A204.1 (cell line): Measurements from ENCODE around the gene SYPL1.

Source experiments
- FAIRE-seq: peaks from 2 replicates; lab custom pipeline; 2012; peaks lifted over from hg19 to GRCh38; lab: Jason Lieb, UNC

SYPL1 gene

DNA sequence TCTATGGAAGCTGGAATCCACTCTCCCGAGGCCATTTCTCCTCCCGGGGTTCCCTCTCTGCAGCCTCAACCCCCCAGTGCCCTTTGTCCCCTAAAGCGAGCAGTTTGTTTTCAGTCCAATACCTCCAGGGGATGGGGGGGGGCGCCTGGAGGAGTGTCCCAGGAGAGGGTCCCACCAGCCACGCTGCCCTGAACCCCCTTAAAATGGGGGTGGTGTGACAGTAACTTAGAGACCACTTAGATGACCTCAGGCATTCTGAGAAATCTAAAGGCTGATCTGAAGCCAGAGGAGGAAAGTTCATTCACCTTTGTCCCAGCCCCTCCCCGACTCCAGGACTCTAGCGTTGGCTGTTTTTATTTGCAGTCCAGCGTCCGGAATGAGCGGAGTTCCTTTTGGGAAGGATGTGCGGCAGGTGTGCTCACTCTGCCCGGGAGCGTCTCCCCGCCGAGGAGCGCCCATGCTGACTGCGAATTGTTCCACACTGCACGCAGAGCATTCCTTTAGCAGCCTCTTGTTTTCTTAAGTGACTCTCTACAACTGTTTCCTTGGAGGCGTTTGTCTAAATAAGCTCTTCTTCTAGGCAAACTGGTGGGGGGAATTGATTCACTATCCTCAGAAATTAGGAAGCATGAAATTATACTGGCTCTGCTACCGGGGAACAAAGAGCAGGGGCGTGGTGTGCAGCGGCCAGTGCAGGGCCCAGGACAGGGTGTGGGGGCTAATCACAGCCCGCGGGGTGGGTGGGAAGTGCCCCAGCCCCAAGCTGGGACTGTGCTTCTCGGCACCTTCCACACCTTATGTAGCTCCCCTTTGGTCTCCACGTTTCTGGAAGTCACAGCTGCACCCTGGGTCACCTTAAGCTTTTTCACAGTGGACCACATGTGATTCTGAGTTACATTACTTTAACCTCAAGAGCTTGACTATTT, 46.3 kb downstream of the SYPL1 start:
- FAIRE-seq = no peak

DNA sequence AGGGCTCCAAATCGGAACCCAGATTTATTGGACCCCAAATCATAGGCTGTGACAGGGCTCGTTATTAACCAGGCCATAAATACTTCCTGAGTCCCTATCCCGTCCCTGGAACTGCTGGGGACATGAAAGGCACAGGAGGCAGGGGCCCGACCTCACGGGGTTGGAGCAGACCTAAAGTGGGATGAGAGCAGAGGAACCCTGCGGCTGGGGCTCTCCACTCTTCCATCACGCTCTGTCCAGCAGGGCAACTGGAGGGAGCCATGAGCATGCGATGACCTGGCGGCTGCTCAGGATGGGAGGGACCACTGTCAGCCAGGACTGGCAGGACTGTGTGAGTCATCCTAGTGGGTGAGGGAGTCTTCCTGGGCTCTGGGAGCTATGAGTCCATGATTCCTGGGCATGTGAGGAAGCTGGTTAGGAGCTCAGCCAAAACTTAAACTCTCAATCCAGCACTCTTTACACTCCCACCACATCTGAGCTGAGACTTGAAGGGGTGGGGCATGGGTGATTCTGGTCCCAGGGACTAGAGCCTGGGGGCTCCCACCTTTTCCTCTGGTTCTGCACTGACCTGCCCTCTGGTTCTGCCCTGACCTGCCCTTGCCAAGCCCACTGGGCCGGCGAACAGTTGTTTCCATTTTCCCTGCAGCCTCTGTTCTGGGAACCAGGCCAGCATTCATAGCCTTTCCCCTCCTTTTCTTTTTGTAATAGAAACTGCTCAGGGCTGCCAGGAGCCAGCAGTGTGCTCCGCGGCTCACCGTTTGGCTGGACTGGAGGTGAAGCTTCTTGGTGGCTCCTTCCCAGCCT, 47.1 kb downstream of the SYPL1 start:
- no peak for FAIRE-seq

- FAIRE-seq = no peak
Observed at GRCh38 chr7:106064316-106064715, 47.8 kb downstream of the SYPL1 start.

- FAIRE-seq = no peak
Observed at GRCh38 chr7:106063692-106064091, 48.4 kb downstream of the SYPL1 start.

GRCh38 chr7:106063024-106063423, 49.1 kb downstream of the SYPL1 start:
- FAIRE-seq = no peak

- no peak for FAIRE-seq
Observed at GRCh38 chr7:106062521-106062931, 49.6 kb downstream of the SYPL1 start.

DNA sequence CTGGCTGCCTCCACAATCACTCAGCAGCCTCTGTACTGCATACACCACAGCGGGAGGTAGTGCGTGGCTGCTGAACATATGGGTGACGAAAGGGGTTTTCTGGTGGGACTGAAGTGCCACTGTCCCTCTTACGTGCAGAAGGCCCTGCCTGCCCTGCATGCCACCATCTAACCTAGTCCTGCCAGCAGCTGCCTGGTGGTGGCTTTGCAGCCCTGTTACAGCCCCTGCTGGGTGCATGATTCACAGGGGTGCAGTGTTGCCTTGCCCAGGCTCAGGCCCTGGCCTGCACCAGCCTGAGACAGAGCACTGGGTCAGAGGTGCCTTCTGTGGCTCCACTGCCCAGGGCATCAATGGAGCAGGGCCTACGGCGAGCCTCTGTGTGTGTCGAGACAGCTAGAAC, 50.1 kb downstream of the SYPL1 start:
- FAIRE-seq = no peak

DNA sequence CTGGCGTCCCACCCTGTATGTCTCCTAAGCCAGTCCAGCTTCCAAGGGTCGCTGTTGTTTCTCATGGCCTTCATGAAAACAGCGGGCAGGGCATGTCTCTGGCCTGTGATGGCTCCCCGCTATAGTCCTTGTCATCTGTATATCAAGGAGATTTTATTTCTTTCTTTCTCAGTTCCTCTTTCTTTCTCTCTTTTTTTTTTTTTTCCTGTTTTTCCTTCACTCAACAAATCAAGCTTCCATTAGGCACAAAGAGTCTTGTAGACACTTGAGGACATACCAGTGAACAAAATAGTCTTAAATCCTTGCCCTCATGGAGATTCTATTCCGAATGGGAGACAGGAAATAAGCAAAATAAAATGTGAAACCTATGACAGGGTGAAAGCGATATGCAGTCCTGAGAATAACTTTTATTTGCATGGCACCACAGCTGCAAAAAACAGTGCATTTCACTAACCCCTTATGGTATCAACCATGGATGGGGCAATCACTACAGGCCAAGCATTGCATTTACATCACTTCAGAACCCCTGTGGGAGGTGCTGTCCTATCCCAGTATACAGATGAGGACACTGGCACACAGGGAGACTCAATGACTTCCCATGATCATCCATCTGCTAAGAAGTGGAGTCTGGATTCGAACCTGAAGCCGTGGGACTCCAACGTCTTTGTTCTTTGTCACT, 50.7 kb downstream of the SYPL1 start:
- no peak for FAIRE-seq

GRCh38 chr7:106060394-106060920, 51.7 kb downstream of the SYPL1 start:
- no peak for FAIRE-seq

GRCh38 chr7:106059556-106059955, 52.6 kb downstream of the SYPL1 start:
- FAIRE-seq = no peak

DNA sequence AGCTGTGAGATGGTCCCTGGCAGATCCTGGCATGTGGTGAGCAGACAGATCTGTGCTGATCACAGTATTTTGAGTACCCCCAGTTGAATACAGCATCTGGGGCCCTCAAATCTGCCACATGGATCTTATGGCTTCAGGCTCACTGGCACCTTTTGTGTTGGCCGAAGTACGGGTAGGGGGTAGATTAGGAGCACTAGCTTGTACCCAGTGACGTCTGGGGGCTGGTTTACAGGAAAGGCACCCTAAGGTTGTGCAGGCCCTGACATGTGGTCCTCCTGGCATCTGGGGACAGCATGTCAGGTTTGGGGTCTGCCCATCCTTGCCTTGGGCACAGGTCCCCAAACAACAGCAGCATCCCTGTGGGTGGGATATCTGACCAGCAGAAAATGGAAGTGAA, 53.2 kb downstream of the SYPL1 start:
- no peak for FAIRE-seq

DNA sequence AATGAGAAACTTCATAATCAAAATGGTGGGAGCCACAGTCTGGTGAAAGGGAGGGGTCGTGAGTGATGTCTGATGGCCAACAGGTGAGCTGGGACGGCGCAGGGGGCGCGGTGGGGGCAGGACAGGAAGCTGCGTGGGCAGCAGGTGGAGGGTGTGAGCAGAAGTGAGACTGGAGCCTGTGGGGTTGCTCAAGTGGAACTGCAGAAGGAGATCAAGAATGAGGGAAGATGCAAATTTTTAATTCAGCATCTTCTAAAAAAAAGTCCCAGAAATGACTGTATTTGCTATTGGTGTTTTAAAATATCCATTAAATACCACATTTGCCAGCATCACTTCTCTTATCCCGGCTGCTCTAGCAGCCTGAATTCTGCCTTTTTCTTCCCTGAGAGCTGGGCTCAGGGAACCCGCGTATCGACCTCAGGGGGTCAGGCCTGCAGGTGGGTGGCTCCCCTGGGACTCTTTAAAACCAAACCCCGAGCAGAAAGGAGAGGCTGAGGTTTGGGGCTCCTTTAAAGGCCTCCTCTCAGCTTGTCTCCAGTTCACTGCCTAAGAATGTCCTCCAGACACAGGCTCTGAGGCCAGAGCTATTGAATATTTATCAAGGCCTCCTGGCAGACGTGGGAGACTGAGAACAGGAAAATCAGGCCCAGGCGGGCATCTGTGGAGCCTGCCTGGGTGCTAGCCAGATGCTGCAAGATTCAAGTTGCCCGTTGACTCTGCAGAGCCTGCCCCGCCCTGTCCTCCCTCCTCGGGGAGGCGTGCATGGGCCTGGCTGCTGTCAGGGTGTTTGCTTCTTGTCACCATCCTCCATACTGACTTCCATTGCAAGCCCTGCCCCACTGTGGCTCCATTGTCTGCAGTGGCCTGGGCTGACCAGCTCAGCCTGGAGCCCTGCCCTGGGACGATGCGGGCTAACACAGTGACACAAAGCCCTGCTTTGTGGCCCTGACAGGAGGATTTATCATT, 53.9 kb downstream of the SYPL1 start:
- no peak for FAIRE-seq

DNA sequence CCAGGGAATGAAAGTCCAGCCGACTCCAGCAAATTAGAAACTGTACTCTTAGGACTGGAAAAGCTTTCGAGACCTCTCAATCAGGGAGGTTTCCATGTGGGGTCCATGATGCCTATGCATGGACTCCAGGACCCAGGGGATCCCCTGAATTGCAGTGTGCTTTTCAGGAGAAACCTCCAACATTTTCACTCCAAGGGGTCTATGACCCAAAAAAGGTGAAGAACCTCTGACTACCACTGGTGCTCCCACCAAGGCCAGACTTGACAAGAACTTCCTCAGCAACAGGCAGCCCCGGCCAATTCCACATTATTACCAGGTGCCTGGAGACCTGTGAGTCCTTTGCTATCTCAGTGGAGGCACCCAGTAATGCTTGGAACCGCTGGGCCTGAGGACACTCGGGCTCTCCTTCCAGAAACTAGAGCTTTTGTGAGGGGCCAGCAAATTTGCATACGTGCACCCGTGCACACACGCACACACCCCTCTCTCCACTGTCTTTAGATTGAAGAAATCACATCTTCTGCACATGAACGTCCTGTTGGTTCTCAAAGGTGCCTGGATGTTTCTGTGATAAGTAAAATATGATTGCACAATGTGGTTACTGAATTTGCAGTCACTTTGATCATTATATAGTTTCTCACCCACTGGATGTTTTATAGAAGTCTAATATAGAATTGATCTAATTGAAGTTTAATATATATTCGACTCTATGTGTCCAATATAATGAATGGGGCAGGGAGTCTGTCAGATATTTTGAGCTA, 54.7 kb downstream of the SYPL1 start:
- no peak for FAIRE-seq

- no peak for FAIRE-seq
Observed at GRCh38 chr7:106056513-106057203, 55.5 kb downstream of the SYPL1 start.

DNA sequence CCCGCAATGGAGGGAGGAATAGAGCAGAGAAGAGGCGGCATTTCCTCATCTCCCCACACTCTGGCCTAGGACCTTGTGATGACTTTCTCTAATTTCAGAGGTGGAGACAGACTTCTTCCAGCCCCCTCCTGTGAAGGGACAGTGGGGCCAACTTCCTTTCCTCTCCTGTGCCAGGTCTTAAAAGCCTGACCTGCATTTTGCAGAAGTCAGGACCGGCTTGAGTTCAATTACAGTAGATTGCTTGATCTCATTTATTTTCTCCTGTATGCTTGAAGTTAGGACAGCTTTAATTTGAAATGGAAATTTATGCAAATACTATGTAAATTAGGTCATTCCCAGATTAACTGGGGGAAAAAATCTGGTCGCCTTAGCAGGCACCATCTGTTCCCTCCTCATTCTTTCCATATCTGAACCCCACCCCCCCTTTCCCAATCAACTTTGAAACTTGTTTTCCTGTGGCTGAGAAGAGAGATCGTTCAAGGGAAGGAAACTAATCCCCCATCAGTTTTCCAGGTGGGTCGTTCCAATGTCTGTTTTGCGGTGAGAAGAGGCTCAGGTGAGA, 57.1 kb downstream of the SYPL1 start:
- FAIRE-seq = no peak

DNA sequence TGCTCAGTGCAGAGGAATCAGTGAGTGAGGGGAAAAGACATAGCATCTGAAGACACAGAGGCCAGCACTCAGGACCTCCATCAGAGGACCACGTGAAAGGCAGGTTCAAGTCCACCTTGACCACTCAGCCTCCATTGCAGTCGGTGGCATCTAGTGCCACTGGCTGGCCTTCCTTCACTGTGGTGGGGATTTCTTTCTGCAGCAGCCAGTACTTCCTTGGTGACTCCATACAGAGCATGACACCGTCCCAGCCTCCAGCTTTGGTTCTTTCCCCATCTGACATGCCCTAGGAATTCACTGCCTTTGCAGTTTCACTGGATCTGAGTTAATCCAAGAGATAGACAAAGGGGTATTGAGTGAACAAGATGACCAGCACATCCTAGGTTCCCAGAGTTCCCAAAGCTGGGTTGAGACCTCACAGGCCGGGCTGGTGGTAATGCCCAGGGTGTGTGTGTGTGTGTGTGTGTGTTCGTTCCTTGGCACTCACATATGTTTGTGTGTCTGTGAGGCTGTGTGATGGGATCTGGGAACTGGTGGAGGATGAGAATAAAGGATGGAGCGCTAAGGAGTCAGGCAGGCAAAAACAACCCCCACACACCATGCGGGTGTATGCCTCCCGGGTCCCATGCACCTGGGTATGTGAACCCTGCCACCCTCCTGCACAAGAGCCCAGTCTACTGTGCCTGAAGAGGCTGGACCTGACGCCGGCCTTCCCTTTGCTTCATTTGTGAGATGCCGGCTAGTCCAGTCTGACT, 57.8 kb downstream of the SYPL1 start:
- FAIRE-seq = no peak

DNA sequence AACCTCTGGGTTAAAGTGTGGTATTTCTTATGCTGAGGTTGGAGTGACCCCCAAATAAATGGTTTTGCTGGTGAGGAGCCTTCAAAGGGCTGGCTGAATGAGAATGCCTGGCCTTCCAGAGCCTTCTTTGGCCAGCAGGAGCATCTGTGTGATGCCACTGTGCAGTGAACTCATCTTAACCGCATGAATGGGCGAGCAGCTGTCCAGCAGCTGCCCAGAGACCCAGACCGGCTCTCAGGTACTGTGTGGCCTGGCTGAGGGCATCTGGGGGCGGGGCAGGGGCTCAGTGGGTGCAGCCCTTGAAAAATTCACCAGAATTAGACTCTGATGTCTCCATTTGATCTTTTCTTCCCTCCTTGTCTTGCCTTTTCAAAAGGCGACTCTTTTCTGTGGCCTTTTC, 59.0 kb downstream of the SYPL1 start:
- FAIRE-seq = no peak

- FAIRE-seq = no peak
Observed at GRCh38 chr7:106052681-106053080, 59.4 kb downstream of the SYPL1 start.

GRCh38 chr7:106050746-106051117, 61.4 kb downstream of the SYPL1 start:
- FAIRE-seq = no peak
